Sigmoid colon (tissue), 7 donors: ENCODE data around the gene ZNF69. TPM values are rescaled to one million over a fixed set of nuclear protein-coding genes. Genes with fewer than 3 reads are reported as not detected.
"Not testable (repeated sequence)": the region's sequence is repeated elsewhere in the genome, so short reads cannot be mapped to it uniquely, and the experiment has no call there.

ENCODE experiments used
- DNase-seq: peaks from one replicate; pipeline ENCODE4 v3.0.0-alpha.2; 2019
- H3K27ac ChIP-seq, 4 donors: fragments of 200-600 bp; sonication (generic); one replicate each; pipeline ENCODE4 v1.5.1; 2016 to 2019; ENCODE audit warnings: mild to moderate bottlenecking in 1 of 4
- H3K27me3 ChIP-seq, 3 donors: fragments of 200-600 bp; sonication (generic); one replicate each; pipeline ENCODE4 v1.5.1; 2019; ENCODE audit warnings: mild to moderate bottlenecking in 1 of 3
- H3K36me3 ChIP-seq, 4 donors: fragments of 200-600 bp; sonication (generic); one replicate each; pipeline ENCODE4 v1.5.1; 2016 to 2019
- H3K4me1 ChIP-seq, 4 donors: fragments of 200-600 bp; sonication (generic); one replicate each; pipeline ENCODE4 v1.5.1; 2017 to 2019
- H3K4me3 ChIP-seq, 4 donors: fragments of 200-600 bp; sonication (generic); one replicate each; pipeline ENCODE4 v1.5.1; 2017 to 2019; ENCODE audit warnings: mild to moderate bottlenecking in 2 of 4, moderate library complexity in 1 of 4
- H3K9me3 ChIP-seq, 4 donors: fragments of 200-600 bp in 3 of 4; sonication (generic) in 3 of 4; one replicate each; pipeline versions ENCODE4 v1.5.1 to v1.6.1; 2013 to 2019
- CTCF ChIP-seq, 4 experiments: fragments of 450-650 bp in 3 of 4; fragments of 200-600 bp in 1 of 4; IDR thresholded peaks; one replicate each; pipeline ENCODE4 v1.5.1; 2016 to 2019; ENCODE audit warnings: antibody characterized with exemption in 4 of 4, mild to moderate bottlenecking in 3 of 4, moderate library complexity in 2 of 4
- EP300 ChIP-seq, 4 donors: sonication (generic); formaldehyde crosslinking; IDR thresholded peaks; one replicate each; pipeline ENCODE4 v1.6.1; 2017; ENCODE audit warnings: antibody characterized with exemption in 4 of 4
- POLR2A ChIP-seq, 2 donors: fragments of 450-650 bp; IDR thresholded peaks; one replicate each; pipeline ENCODE4 v1.6.1; 2016; ENCODE audit warnings: antibody characterized with exemption in 2 of 2, mild to moderate bottlenecking in 2 of 2, moderate library complexity in 2 of 2
- POLR2AphosphoS5 ChIP-seq, 4 donors: sonication (generic); formaldehyde crosslinking; IDR thresholded peaks; one replicate each; pipeline ENCODE4 v1.6.1; 2017; ENCODE audit warnings: antibody characterized with exemption in 4 of 4
- WGBS, 2 donors: extraction: QIAGEN DNeasy Blood & Tissue Kit; methylation state at CpG; one replicate each; pipeline ENCODE4 v1.1.7; 2013; 5-methylcytosine and 5-hydroxymethylcytosine counted together
- intact Hi-C: fragments of 100-400 bp; cut with DNase I; formaldehyde crosslinking; loops from one replicate; pipeline ENCODE4 v1.15.1; 2023
- polyA plus RNA-seq, 3 donors: library from polyadenylated mRNA; stranded (reverse); fragments of 200-250 nt; gene quantifications; one replicate each; pipeline ENCODE4 v1.2.3, GENCODE V29; 2013
- total RNA-seq, 4 donors: library from RNA; depleted of rRNA; stranded (reverse); fragments of >200 nt; gene quantifications; one replicate each; pipeline ENCODE4 v1.1.0, GENCODE V29; 2016
- donor health status: healthy with polysubstance abuse.
- donor health status: Bipolar disorder and iron deficiency.
- donor health status: healthy.

The ZNF69 gene
- 10 to 100 TPM in 3 of 4 donors, 1 to 10 TPM in 1; 9.2 to 23.2 (median 18.3) TPM for total RNA-seq
- 1 to 10 TPM; 7.6 to 9.6 (median 7.8) TPM for polyA plus RNA-seq

GRCh38 chr19:11887611-11888531 is at the start of gene ZNF69:
Gene ZNF69 (plus strand): TSS chr19:11887782. CDS start chr19:11887924, 142 bp downstream.
- intact Hi-C loops, result no loop called here
- Histone ChIP-seq H3K36me3 (no peaks in the 10 kb centered on the region), H3K4me3 (peak within 1 kb of the TSS; percentile 70 to 93 (median 78)), H3K4me1 (peaks cover 0 to 40% (median 37%) of the 10 kb centered on the region in 4 donors), H3K27ac (peak within 1 kb of the TSS; percentile 86 to 97 (median 90)), H3K27me3 (no peaks in the 10 kb centered on the region), H3K9me3 (no peaks in the 10 kb centered on the region)
- WGBS, 2 donors, result 0 to 1% methylated on average over 56 of the region's 56 CpGs
- DNase-seq, result peak; percentile 91
- peak; percentile 49 to 82 (median 66) for TF ChIP-seq POLR2AphosphoS5 (IDR thresholded peaks at IDR 0.05)
- peak in 1 of 4 experiments; percentile 17 for TF ChIP-seq CTCF (IDR thresholded peaks at IDR 0.05)
- TF ChIP-seq POLR2A (IDR thresholded peaks at IDR 0.05), result peak in 1 of 2 donors; percentile 57
- no peak for TF ChIP-seq EP300 (IDR thresholded peaks at IDR 0.05)

DNA sequence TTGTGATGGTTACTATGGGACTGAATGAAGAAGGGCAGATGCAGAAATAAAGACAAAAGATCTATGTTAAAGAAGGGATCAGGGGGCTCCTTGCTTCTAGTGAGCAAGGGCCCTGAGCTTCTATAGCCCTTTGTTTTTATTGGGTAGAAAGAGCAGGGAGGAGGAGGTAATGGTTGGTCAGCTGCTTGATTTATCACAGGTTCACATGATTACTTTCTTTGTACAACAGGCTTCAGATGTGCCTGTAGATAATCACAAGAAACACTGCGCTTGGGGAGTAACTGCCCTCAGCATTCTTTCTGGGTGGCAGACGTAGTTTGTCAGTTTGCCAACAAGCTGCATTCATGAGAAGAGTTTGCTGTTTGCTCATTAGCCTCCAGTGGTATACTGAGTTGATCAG is 43.9 kb upstream of the ZNF69 start:
- no peak for DNase-seq
- H3K27ac ChIP-seq, result no peak overlapping the region
- no peaks in the 10 kb centered on the region for H3K27me3 ChIP-seq
- no peaks in the 10 kb centered on the region for H3K9me3 ChIP-seq
- TF ChIP-seq EP300 (IDR thresholded peaks at IDR 0.05), result no peak
- TF ChIP-seq POLR2AphosphoS5 (IDR thresholded peaks at IDR 0.05), result no peak
- intact Hi-C loops, result no loop called here
- H3K4me1 ChIP-seq, result peaks cover 0 to 4% (median 2%) of the 10 kb centered on the region in 4 donors
- no peaks in the 10 kb centered on the region for H3K36me3 ChIP-seq
- no peak overlapping the region for H3K4me3 ChIP-seq
- 47 to 71% methylated on average over 2 of the region's 2 CpGs for WGBS, 2 donors

DNA sequence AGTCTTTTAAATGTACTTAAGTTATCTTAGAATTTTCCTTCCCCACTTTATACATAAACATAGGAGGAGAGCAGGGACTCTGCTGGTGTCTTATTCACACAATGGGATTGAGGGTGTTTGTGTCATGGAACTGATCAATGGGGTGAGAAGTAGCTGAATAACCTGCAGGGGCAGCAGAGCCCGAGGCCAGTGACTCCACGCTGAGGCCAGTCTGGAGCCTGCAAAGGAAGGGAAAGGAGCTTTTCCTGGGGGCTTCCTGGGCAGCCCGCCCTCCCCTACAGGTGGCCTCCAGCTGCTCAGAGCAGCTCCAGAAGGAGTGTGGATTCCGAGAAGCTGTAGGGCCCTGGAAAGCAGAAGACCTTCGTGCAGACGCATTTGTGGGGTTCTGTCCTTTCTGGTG is 40.0 kb upstream of the ZNF69 start:
- intact Hi-C loops, H3K9me3 ChIP-seq, DNase-seq, H3K27ac ChIP-seq, H3K36me3 ChIP-seq, H3K4me3 ChIP-seq, H3K27me3 ChIP-seq: not testable (repeated sequence)
- 76 to 83% methylated on average over 6 of the region's 6 CpGs for WGBS, 2 donors
- peaks cover 0 to 23% (median 11%) of the 10 kb centered on the region in 4 donors for H3K4me1 ChIP-seq

DNA sequence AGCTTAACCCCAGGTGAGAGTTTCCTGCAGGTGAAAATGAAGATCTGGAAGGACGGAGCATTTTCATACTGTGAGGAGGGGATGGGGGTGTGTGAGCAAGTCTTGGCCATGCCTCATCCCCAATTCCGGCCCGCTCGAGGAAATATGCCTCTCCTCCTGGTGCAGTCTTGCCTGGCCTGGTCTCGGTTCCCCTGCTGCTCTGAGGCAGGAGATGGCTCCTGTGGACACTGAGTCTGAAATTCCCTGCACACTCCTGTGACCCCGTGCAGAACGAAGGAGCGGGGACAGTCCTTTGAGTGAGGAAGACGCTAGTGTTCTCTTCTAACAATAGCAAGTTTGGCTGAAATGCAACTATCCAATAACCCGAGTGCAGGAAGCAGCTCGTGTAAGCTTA is 39.4 kb upstream of the ZNF69 start:
- H3K4me3 ChIP-seq, result peak overlapping the region; percentile 51 to 68 (median 56)
- no peaks in the 10 kb centered on the region for H3K9me3 ChIP-seq
- WGBS, 2 donors, result 30 to 37% methylated on average over 11 of the region's 11 CpGs
- no peaks in the 10 kb centered on the region for H3K36me3 ChIP-seq
- H3K27me3 ChIP-seq, result no peaks in the 10 kb centered on the region
- peak overlapping the region; percentile 52 to 81 (median 68) for H3K27ac ChIP-seq
- intact Hi-C loops, result no loop called here
- H3K4me1 ChIP-seq, result peaks cover 0 to 23% (median 11%) of the 10 kb centered on the region in 4 donors
- TF ChIP-seq EP300 (IDR thresholded peaks at IDR 0.05), result no peak
- no peak for TF ChIP-seq POLR2AphosphoS5 (IDR thresholded peaks at IDR 0.05)
- no peak for TF ChIP-seq CTCF (IDR thresholded peaks at IDR 0.05)
- TF ChIP-seq POLR2A (IDR thresholded peaks at IDR 0.05), result no peak
- no peak for DNase-seq

DNA sequence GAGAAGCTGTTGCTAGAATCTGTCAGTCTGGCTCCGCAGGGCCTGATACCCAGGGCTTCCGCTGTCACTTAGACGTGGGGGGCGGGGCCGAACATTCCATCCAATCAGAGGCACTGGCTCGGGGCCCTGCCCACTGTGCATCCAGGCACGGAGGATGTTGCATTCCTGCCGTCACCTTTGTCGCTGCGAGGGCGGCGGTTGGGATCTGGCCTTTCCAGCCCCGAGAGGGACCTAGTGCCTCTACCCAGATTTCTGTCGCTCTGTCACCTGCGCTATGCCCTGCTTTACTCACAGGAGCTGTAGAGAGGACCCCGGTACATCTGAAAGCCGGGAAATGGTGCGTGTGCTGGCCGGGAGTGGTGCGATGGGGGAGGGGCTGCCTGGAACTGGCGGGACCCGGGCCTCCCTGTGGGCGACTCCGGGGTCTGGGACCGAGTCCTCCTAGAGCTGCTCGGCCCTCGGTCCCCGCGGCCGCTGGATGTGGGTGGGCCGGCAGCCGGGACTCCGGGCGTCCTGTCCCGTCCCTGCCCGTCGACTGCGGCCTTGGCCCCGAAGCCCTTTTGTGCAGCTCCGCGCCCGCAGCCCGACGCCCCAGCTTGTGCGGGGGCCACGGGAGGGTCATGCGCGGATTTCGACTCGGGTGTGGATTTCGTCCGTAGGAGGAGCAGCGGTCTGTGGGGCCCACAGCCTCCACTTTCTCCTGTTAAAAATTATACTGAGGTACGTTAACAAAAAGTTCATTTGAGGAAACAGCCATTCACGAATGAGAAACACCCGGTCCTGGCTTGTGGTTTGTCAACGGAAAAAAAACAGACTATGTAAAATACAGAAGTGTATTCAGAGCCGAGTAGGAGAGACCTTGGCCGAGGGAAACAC is 38.8 kb upstream of the ZNF69 start, which contains the start of gene ZNF439:
TSS of gene ZNF439 (plus strand) at position 133 of the 876 bp plus-strand sequence. CDS start at position 275, 142 bp downstream.
- TF ChIP-seq EP300 (IDR thresholded peaks at IDR 0.05) (no peak), POLR2A (IDR thresholded peaks at IDR 0.05) (peak; percentile 32 to 39), POLR2AphosphoS5 (IDR thresholded peaks at IDR 0.05) (peak in 2 of 4 donors; percentile 65 to 81), CTCF (IDR thresholded peaks at IDR 0.05) (no peak)
- H3K27ac ChIP-seq, result peak within 1 kb of the TSS; percentile 52 to 81 (median 68)
- peak; percentile 92 for DNase-seq
- intact Hi-C loops, result no loop called here
- H3K4me3 ChIP-seq, result peak within 1 kb of the TSS; percentile 51 to 68 (median 56)
- no peaks in the 10 kb centered on the region for H3K27me3 ChIP-seq
- peaks cover 0 to 23% (median 11%) of the 10 kb centered on the region in 4 donors for H3K4me1 ChIP-seq
- WGBS, 2 donors, result 1% methylated on average over 59 of the region's 59 CpGs
- no peaks in the 10 kb centered on the region for H3K9me3 ChIP-seq
- no peaks in the 10 kb centered on the region for H3K36me3 ChIP-seq

GRCh38 chr19:11850289-11850688 is 37.3 kb upstream of the ZNF69 start:
- intact Hi-C loops, DNase-seq, H3K36me3 ChIP-seq, H3K9me3 ChIP-seq, H3K27ac ChIP-seq, H3K27me3 ChIP-seq, H3K4me3 ChIP-seq: not testable (repeated sequence)
- peaks cover 0 to 23% (median 11%) of the 10 kb centered on the region in 4 donors for H3K4me1 ChIP-seq
- WGBS, 2 donors, result 89 to 98% methylated on average over 4 of the region's 4 CpGs
